ENCODE measurements around the gene CCDC43. TPM values are rescaled to one million over a fixed set of nuclear protein-coding genes. Genes with fewer than 3 reads are reported as not detected.
"Not testable (repeated sequence)": the region's sequence is repeated elsewhere in the genome, so short reads cannot be mapped to it uniquely, and the experiment has no call there.

CCDC43 gene
- total RNA-seq, 1 donor = 33.4 TPM

DNA sequence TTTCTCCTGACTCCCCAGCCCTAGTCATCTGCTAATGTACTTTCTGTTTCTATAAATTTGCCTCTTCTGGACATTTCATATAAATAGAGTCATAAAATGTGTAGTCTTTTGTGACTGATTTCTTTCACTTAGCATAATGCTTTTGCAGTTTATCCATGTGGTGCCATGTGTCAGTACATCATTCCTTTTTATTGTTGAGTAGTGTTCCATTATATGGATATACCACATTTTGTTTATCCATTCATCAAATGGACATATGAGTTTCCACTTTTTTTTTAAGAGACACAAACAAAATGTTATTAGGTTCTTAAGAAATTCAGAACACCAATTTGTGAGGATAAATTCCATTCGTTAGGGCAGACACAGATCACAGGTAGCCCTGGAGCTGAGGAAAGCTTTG is 29.9 kb upstream of the CCDC43 start:
- no peak overlapping the region for H3K4me3 ChIP-seq (ENCODE audit: low read depth, low read length)
- TF ChIP-seq, protein P1, sequence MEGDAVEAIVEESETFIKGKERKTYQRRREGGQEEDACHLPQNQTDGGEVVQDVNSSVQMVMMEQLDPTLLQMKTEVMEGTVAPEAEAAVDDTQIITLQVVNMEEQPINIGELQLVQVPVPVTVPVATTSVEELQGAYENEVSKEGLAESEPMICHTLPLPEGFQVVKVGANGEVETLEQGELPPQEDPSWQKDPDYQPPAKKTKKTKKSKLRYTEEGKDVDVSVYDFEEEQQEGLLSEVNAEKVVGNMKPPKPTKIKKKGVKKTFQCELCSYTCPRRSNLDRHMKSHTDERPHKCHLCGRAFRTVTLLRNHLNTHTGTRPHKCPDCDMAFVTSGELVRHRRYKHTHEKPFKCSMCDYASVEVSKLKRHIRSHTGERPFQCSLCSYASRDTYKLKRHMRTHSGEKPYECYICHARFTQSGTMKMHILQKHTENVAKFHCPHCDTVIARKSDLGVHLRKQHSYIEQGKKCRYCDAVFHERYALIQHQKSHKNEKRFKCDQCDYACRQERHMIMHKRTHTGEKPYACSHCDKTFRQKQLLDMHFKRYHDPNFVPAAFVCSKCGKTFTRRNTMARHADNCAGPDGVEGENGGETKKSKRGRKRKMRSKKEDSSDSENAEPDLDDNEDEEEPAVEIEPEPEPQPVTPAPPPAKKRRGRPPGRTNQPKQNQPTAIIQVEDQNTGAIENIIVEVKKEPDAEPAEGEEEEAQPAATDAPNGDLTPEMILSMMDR (IDR thresholded peaks at IDR 0.05; ENCODE audit: insufficient read depth, low read length) = no peak
- no peak for DNase-seq (ENCODE audit: low read depth)

DNA sequence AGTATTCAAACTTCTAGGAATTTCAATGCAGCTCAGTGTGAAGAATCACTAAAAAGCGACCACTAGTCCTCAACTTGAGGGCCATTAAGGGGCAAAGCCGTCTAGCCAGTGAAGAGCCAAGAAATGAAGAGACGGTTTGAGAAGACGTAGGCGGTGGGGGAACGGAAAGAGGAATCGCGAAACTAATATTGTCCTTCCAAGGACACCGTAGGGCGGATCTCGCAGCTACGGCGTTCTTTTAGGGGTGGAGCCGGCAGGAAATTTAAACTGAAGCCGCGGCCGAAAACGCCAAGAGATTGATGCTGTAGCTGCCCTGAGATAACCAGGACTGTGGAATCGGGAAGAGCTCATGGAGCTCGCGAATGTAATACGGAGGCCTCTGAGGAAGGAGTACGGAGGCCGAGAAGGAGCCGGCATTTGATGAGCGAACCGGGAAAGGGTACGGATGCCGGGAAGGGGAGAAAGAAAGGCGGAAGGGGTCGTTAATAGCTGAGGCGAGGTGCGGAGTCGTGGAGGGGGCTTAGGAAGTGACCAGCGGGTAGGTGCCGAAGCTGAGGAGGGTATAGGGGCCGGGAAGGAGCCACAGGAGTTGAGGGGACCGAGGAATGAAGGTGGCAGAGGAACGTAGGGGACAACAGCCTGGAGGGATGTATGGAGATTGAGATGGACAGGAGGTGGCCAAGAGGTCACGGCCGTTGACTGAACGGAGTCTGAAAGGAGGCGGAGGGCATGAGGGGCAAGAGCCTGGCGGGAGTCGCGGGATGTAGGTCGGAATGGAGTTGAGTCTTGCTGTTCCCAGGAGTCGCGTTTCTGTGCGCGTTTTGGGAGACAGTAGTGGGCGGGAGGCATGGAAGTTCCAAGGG is 19.1 kb upstream of the CCDC43 start, which contains the start of gene DBF4B:
TSS of gene DBF4B (plus strand) at position 265 of the 863 bp plus-strand sequence. CDS start at position 421, 156 bp downstream.
- DNase-seq (ENCODE audit: low read depth) = peak; percentile 95
- TF ChIP-seq, protein P1 (IDR thresholded peaks at IDR 0.05; ENCODE audit: insufficient read depth, low read length) = no peak
- H3K4me3 ChIP-seq (ENCODE audit: low read depth, low read length) = peak within 1 kb of the TSS; percentile 97

DNA sequence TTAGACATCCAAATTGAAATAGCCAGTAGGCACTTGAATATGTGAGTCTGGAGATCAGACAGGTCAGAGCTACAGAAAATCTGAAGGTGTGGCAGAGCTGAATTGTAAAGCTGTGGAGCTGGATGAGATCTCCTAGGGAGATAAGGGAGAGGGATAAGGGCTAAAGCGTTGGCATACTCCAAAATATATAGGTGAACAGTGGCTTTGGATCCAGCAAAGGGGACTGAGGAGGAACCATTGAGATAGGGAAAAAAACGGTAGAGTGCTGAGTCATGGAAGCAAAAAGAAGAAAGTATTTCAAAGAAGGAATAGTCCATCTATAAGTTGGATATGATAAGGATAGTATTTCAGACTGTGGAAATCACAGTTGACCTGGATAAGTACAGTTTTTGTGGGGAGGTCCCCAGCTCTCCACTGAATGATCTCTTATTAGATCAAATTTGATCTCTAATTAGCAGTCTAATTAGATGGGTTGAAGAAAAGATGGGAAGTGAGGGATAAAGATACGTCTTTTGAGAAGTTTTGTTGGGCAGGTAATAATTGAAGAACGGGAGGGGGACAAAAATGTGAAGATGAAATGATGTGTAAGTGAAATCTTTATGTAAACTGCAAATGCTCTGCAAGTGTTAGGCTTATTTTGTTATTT is 18.3 kb upstream of the CCDC43 start:
- DNase-seq (ENCODE audit: low read depth) = peak; percentile 23
- H3K4me3 ChIP-seq (ENCODE audit: low read depth, low read length) = peak overlapping the region; percentile 97
- TF ChIP-seq, protein P1 (IDR thresholded peaks at IDR 0.05; ENCODE audit: insufficient read depth, low read length) = no peak

DNA sequence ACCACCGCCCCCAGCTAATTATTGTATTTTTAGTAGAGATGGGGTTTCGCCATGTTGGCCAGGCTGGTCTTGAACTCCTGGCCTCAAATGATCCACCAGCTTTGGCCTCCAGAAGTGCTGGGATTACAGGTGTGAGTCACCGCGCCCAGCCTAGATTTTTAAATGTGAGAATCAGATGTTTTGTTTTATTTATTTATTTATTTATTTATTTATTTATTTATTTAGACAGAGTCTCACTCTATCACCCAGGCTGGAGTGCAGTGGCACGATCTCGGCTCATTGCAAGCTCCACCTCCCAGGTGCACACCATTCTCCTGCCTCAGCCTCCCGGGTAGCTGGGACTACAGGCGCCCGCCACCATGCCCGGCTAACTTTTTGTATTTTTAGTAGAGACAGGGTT is 10.7 kb upstream of the CCDC43 start:
- not testable (repeated sequence) for DNase-seq (ENCODE audit: low read depth); H3K4me3 ChIP-seq (ENCODE audit: low read depth, low read length)

DNA sequence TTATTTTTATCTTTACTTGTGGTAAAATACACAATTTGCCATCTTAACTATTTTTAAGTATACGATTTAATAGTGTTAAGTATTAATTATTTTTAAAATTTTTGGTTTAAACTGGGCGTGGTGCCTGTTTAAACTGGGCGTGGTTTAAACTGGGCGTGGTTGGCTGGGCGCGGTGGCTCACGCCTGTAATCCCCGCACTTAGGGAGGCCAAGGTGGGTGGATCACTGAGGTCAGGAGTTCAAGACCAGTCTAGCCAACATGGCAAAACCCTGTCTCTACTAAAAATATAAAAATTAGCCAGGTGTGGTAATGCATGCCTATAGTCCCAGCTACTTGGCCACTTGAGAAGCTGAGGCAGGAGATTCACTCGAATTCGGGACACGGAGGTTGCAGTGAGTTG is 4.0 kb upstream of the CCDC43 start:
- no peak overlapping the region for H3K4me3 ChIP-seq (ENCODE audit: low read depth, low read length)
- no peak for DNase-seq (ENCODE audit: low read depth)
- TF ChIP-seq, protein P1 (IDR thresholded peaks at IDR 0.05; ENCODE audit: insufficient read depth, low read length) = no peak

DNA sequence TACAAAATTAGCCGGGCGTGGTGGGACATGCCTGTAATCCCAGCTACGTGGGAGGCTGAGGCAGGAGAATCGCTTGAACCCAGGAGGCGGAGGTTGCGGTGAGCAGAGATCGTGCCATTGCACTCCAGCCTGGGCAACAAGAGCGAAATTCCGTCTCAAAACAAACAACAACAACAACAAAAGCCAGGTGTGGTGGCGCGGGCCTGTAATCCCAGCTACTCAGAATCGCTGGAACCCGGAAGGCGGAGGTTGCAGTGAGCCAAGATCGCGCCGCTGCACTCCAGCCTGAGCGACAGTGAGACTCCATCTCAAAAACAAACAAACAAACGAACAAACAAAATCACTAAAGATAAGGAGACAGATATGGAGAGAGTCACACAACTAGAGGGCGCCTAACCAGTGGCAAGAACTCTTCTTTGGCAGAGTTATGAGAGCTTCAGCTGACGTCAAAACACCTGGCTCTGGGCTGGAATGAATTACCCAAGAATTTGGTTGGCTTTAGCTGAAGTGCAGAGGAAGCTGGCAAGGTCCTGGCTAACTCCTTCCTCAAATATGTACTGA is 1.2 kb upstream of the CCDC43 start:
- peak; percentile 52 for DNase-seq (ENCODE audit: low read depth)
- TF ChIP-seq, protein P1 (IDR thresholded peaks at IDR 0.05; ENCODE audit: insufficient read depth, low read length) = peak; percentile 10
- H3K4me3 ChIP-seq (ENCODE audit: low read depth, low read length) = not testable (repeated sequence)
